HG03432 (cell line): Measurements from ENCODE around the gene IFT122.
"Not testable (repeated sequence)": the region's sequence is repeated elsewhere in the genome, so short reads cannot be mapped to it uniquely, and the experiment has no call there.

Experiments
- ATAC-seq: cut with Tn5 transposase; IDR thresholded peaks from one replicate; pipeline ENCODE4 v1.9.1; 2021; ENCODE audit warnings: mild to moderate bottlenecking, moderate library complexity; ENCODE audit not compliant: unreplicated experiment

The IFT122 gene

DNA sequence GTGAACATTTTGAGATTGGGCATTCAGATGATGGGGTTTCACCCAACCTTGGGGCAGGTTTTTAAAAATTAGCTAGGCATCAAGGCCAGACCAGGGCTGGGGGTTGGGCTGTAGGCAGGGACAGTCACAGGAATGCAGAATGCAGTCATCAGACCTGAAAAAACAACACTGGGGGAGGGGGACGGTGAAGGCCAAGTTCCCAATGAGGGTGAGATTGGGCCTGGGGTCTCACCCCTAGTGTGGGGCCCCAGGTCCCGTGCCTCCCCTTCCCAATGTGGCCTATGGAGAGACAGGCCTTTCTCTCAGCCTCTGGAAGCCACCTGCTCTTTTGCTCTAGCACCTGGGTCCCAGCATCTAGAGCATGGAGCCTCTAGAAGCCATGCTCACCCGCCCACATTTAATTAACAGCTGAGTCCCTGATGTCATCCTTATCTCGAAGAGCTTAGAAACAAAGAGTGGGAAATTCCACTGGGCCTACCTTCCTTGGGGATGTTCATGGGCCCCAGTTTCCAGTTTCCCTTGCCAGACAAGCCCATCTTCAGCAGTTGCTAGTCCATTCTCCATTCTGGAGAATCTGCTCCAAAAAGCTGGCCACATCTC, 94.5 kb downstream of the IFT122 start:
- no peak for ATAC-seq

DNA sequence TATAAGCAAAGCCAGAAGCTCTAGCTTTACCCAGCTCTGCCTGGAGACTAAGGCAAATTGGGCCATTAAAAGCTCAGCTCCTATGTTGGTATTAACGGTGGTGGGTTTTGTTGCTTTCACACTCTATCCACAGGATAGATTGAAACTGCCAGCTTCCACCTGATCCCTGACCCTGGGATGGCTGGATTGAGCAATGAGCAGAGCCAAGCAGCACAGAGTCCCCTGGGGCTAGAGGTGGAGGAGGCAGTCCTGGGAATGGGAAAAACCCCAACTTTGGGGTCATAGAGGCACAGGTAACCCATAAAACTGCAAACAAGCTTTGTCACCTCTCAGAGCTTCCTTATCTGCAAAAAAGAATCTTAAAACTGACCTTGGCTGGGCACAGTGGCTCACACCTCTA, 95.1 kb downstream of the IFT122 start:
- ATAC-seq, result no peak

DNA sequence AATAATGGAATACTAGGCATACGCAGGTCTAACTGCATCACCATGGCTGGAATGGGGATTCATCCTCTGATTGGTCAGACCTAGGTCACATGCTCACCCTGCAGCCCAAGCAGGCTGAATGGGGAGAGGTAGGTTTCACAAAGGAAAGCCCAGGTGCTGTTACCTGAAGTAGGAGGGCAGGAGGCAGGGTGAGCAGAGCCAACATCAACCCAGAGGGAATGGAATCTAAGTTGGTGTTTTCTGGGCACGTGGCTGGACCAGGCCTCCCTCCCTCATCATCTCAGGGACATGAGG, 96.3 kb downstream of the IFT122 start:
- ATAC-seq, result no peak

DNA sequence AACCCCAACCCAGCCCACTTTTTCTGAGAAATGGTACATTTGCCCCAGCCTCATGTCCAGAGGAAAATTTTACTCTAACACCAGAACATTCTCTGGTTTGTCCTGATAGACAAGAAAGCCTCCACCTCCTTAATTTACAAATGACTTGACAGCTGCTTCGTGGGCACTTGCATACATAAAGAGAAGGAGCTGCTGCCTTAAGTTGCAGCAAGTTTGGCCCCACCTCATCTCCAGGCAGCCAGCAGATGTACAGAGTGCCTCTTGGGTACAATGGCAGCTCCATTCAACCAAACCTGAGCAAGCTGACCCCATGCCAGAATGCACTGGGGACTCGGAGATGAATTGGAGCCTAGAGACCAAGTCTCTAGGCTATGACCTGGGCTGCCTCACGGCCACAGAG, 96.8 kb downstream of the IFT122 start:
- ATAC-seq, result no peak

DNA sequence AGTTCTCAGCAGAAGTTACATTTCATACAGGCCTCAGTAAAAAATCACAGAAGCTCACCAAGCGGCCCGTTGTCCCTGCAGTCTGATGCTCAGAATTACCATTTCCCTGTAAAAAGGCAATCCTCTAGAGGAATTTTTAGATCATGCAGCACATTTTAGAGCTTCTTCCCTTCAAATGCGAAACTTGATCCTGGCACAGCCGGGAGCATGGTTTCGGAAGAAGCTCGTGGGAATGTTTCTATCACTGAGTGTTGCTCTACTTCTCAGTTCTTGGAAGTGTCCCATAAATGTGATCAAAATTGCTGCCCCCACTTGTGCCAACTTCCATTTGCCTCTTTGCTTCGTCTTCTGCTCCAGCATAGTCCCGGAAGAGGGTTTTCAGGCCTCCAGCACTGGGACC, 99.2 kb downstream of the IFT122 start:
- no peak for ATAC-seq

DNA sequence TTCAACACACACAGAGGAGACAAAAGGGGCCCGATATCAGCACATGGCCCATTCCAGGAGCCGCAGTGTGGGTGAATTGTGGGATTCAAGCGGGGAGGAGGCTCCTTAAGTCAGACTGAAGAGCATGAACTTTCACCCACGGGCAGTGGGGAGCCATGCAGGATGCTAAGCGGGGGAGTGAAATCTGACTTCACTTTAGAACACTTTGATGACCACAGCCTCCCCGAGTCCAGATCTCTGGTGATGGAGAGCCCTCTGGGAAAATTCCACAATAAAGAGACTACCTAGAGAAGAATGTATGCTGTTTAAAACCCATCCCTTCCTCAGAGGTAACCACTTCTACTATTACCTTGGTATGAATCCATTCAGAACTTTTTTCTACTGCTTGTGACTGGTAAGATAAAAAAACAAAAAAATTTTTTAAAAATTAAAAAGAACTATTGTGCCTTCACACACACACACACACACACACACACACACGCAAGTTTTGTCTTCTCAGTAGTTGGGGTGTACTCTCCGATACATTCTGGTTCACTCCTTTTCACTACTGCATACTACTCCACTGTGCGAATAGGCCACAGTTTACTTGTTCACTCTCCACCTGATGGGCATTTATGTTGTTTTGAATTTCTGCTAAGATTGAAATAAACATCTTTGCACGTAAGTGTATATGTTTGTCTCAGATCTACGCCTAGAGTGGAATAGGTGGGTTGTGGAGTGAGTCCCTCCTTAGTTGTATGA, 100.9 kb downstream of the IFT122 start:
- ATAC-seq, result no peak

DNA sequence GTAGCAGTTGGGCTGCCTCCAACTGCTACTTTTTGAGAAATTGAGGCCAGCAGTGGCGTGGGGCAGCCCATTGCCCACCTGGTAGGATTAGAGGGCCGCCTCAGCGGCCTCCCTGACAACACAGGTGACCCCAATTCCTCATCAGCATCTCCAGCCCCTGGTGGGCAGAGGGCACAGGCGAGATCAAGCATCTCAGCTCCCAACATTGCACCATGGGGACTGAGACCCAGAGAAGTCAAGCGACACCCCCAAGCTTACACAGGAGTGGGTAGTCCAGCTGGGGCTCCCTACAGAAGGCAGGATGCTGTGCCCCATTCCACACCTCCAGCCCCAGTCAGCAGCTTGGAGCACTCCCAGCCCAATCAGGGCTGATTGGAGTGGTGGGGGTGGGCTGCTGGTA, 102.7 kb downstream of the IFT122 start:
- ATAC-seq, result no peak

DNA sequence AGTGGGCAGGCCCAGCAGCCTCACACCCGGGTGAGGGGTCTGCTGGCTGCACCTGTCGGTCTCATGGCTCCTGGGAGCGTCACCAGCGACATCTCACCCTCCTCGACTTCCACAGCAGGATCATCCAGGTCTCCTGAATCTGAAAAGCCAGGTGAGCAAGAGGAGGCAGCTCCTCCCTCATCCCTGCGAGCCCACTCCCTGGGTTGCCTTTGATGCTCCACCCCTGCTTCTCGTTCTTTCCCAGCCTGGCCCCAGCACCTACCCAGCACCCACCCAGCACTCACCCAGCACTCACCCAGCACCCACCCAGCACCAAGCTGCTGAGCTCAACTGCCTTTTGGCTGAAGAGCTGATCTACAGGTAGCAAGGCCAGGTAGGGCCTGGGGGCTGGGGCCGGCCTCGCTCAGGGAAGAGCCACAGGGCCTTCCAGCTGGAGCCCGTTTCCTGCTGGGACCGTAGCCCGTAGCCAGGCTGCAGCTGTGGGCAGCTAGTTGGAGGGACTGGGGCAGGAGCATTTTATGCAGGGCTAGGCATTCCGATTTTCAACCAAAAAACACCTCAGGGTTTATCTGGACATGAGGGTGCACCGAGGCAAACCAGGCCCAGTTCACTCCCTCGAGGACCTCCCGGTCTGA, 103.2 kb downstream of the IFT122 start, which contains the start of gene H1-8:
H1-8 (plus strand) TSS at position 20 of the 635 bp plus-strand sequence; CDS start at position 64, 44 bp downstream.
- ATAC-seq, result no peak

DNA sequence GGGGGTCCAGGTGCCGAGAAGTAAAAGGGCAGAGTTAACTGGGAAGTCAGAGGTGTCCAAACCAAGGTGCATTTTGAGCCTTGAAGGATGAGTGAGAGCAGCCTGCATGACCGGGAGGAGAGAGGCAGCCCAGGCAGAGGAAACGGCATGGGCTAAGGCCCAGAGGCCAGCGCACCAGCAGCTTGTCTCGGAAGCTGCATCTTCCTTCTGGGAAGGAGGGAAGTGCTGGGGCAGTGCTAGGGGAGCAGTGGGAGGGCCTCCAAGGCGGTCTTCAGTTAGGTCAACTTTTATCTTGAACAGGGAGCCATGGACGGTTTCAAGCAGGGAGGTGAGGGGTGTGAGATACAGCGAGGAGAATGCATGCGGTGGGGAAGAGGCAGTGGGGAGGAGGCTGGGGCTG, 104.0 kb downstream of the IFT122 start:
- ATAC-seq, result no peak

DNA sequence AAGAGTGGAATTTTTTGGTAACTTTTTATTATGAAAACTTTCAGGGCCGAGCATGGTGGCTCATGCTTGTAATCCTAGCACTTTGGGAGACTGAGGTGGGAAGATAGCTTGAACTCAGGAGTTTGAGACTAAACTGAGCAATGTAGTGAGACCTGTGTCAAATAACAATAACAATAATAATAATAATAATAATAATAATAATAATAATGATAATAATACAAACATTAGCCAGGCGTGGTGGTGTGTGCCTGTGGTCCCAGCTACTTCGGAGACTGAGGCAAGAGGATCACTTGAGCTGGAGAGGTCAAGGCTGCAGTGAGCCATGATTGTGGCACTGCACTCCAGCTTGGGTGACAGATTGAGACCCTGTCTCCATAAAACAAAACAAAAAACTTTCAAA, 105.9 kb downstream of the IFT122 start:
- ATAC-seq, result not testable (repeated sequence)

DNA sequence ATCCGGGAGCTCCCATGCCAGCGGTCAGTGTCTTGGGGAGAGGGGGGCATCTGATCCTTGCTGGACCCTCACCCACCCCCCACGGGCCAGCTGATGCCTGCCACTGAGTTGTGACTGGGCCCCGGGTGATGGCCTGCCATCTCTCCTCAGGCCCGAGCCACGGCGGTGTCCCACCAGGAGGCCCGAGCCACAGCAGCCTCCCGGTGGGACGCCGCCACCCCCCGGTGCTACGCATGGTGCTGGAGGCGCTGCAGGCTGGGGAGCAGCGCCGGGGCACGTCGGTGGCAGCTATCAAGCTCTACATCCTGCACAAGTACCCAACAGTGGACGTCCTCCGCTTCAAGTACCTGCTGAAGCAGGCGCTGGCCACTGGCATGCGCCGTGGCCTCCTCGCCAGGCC, 107.2 kb downstream of the IFT122 start:
- no peak for ATAC-seq

DNA sequence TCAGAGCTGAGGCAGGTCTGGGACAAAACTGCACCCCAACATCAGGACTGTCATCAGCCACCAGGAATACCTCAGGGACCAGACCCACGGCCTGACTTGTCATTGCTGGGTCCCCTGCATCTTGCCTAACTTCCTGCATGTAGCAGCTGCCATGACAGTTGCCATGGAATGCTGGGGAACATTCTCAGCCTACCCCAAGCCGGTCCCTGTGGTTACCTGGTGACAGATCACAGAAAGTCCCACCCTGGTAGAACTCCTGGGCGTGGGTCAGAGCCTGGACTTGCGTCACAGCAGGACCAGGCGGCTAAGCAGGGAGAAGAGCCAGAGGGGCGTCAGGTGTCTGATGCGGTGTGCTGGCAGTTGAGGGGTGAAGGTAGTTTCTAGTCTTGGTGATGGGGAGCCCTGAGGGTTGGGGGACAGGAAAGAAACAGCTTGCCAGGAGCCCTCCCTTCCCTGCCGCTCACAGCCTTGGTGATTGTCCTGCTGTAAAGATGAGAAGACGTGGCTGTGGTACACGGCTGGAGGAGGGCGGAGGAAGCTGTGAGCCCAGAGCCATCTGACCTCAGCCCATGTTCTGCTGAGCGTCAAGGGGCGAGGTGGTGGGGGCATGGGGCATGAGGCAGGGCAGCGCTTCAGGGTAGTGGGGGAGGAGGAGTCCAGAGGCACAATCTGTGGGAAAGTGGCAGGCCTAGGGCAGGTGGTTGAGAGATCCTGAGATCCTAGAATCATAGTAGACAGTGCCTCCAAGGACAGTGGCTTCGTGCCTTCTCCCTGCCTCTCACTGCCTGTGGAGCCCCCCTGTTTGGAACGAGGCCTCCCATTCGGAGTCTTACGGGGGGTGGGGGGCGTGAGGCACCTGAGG, 108.3 kb downstream of the IFT122 start:
- ATAC-seq, result no peak

DNA sequence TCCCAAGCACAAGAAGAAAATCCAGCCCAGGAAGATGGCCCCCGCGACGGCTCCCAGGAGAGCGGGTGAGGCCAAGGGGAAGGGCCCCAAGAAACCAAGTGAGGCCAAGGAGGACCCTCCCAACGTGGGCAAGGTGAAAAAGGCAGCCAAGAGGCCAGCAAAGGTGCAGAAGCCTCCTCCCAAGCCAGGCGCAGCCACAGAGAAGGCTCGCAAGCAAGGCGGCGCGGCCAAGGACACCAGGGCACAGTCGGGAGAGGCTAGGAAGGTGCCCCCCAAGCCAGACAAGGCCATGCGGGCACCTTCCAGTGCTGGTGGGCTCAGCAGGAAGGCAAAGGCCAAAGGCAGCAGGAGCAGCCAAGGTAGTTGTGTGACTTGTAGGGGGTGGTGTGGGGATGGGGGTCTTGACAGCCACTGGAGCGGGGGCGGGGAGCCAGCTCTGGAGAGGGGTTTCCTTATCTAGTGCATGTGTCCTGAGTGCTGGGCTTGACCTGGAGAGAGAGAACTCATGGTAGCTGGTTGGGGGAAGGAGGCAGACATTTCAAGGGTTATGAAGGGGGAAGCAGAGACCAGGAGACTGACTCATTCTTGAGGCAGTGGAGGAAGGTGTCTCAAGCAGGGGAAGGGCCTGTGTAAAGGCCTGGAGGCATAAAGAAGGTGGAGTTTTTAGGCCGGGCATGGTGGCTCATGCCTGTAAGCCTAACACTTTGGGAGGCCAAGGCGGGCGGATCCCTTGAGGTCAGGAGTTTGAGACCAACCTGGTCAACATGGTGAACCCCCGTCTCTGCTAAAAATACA, 109.2 kb downstream of the IFT122 start:
- no peak for ATAC-seq

DNA sequence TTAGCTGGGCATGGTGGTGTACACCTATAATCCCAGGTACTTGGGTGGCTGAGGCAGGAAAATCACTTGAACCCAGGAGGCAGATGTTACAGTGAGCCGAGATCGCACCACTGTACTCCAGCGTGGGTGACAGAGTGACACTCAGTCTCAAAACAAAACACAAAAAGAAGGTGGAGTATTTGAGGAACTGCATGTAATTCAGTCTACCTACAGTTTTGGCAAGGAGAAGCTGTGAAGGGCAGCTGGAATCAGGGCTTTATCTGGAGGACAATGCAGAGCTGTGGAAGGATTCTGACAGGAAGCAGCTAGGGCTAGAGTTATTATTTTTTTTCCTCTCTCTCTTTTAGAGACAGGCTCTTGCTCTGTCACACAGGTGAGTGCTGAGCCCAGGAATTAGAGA, 109.8 kb downstream of the IFT122 start:
- no peak for ATAC-seq

DNA sequence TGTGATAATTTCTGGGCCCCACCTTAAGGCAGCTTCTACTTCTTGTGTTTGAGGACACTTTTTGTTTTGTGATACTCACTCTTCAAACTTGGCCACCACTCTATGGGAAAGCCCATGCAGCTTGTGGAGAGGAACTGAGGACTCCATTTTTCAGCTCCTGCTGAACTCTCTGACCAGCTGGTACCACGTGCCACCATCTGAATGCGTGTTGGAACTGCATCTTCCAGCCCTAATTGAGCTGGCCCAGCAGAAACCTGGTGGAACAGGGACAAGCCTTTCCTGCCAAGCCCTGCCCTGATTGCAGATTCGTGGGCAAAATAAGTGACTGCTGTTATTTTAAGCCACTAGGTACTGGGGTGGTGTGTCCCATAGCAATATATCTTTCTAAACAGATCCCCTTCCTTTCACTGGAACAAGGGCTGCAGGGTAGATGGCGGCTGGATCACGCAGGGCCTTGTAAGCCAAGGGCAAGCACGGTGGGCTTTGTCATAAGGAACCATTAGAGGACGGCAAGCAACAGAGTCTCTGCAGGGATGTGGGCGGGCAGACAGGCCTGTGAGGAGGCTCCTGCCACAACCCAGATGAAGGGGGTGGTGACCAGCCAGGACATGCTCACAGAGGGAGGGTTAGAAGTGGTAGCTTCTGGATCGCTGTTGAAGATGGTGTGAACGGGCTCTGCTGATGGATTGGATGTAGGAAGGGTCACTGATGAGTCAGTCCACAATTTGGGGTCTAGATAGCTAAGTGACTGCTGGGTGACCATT, 112.4 kb downstream of the IFT122 start:
- ATAC-seq, result no peak

DNA sequence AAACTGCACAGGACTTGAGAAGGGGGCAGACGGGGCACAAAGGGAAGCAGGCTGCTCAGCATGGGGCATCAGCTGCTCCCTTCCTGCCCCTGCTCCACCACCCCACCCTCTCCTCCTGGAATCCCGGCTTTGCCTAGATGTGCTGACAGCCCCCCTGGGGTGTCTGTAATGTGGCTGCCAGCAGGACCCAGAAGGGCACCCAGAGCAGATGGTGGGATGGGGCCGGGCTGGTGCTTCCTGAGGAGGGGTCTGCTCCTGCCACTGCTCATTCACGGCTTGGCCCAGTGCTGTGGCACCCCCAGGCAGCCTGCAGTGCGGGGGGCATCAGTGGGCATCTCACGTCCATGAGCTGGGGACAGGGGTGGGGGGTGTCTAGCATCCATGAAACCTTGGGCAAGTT, 113.1 kb downstream of the IFT122 start:
- ATAC-seq, result no peak

DNA sequence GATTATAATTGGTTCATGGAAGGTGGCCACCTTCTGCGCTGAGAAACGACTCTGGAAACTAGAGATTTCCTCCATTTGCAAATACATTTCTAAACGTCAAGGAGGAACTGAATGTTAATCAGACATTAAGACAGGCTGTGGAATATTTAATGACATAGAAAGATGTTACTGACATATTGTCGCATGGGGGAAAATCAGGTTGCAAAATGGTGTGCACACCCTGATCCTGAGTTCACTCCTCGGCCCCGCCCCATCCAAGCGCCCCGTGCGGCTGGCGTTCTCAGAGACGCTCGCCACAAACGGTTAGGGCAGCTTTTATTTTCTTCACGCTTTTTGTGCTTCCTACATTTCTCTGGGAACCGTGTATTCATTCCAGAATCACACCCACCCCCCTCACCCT, 113.7 kb downstream of the IFT122 start:
- no peak for ATAC-seq

DNA sequence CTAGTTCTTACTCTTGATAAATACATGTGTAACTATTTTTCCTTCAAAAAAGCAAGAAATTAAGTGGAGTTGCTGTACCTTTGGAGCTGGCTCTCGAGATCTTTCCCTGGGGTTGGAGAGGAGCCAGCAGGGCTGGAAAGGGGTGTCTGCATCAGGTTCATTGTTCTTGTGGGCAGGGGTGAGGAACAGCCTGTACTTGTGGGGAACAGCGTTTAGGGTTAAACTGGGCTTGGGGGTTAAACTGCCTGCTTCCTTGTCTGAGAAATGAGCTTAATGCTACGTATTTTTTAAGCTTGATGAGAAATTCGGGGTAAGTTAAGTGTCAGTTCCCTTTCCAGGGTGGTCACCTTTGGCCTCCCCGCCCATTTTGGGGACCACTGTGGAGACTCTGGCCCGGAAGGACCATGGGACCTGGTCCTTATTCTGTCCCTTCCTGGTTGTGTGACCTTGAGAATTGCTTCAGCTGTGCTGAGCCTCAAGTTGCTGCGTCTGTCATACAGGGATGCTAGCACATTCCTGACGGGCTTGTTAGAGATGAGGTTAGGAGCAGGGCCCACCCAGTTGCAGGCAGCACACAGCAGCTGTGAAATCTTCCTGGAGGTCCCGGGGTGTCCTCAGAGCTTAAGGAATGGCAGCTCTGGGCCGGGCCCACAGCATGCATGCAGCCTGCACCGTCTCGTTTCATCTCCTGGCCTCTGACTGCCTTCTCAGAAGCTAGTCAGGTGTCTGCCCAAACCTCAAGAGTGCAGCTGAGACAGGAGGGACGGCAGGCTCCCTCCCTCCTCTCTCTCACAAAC, 114.5 kb downstream of the IFT122 start:
- no peak for ATAC-seq

DNA sequence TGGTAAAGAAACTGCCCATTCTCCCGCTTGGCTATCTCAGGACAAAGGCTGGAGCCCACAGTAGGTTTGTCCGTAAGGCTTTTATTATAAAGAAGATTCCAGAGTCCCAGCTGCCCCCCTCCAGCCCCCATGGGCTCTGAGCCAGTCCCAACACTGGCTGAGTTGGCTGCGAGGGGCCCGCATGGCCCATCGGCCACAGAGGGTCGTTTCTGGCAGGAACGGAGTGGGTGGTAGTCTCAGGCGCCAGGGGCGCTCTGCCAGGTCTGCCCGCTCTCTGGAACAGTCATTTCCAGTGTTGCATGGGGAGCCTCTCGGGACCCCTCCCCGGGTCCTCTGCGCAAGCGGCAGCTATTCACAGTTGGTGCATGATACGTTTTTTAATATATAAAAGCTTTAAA, 115.1 kb downstream of the IFT122 start:
- no peak for ATAC-seq
